ENCODE results near the gene CCL19. TPM values are rescaled to one million over a fixed set of nuclear protein-coding genes. Genes with fewer than 3 reads are reported as not detected.
A peak's percentile ranks its signal among the peaks of the same experiment; 100 is the strongest.

The CCL19 gene
- total and polyA plus RNA-seq, 7 donors = 0.23 to 0.31 TPM; not detected in 5

- Histone ChIP-seq H3K4me1 (peaks cover 8% of the 10 kb centered on the region), H3K9me3 (no peaks in the 10 kb centered on the region), H3K27me3 (ENCODE audit: insufficient read depth in 3 of 3, low read length in 2 of 3) (no peaks in the 10 kb centered on the region), H3K27ac (peak overlapping the region; percentile 94), H3K36me3 (ENCODE audit: insufficient read depth in 1 of 2, low read depth in 1 of 2) (peaks cover 0 to 25% of the 10 kb centered on the region in 2 donors), H3K4me3 (peak overlapping the region; percentile 82)
- intact Hi-C loops (cut with DNase I) = no loop called here
- peak in 2 of 4 donors; percentile 4 to 23 for ATAC-seq
- TF ChIP-seq CTCF (IDR thresholded peaks at IDR 0.05) = no peak
- WGBS, 3 donors = 1 to 6% (median 3%) methylated on average over 21 to 26 of the region's 26 CpGs
- no peak for DNase-seq
Measured at GRCh38 chr9:34665067-34665380, 26.1 kb downstream of the CCL19 start.

GRCh38 chr9:34664281-34665066, 26.6 kb downstream of the CCL19 start:
- Histone ChIP-seq H3K27ac (peak overlapping the region; percentile 94), H3K36me3 (ENCODE audit: insufficient read depth in 1 of 2, low read depth in 1 of 2) (peaks cover 0 to 28% of the 10 kb centered on the region in 2 donors), H3K27me3 (ENCODE audit: insufficient read depth in 3 of 3, low read length in 2 of 3) (no peaks in the 10 kb centered on the region), H3K9me3 (no peaks in the 10 kb centered on the region), H3K4me3 (peak overlapping the region; percentile 82), H3K4me1 (peaks cover 8% of the 10 kb centered on the region)
- peak; percentile 56 to 71 (median 64) for ATAC-seq
- 13 to 22% (median 15%) methylated on average over 18 of the region's 18 CpGs for whole genome bisulfite sequencing, 3 donors
- peak; percentile 67 for TF ChIP-seq CTCF (IDR thresholded peaks at IDR 0.05)
- intact Hi-C loops (cut with DNase I) = no loop called here
- peak; percentile 81 to 87 for DNase-seq

GRCh38 chr9:34663303-34663605, 27.8 kb downstream of the CCL19 start:
- Histone ChIP-seq H3K4me1 (peaks cover 8% of the 10 kb centered on the region), H3K36me3 (ENCODE audit: insufficient read depth in 1 of 2, low read depth in 1 of 2) (peaks cover 0 to 23% of the 10 kb centered on the region in 2 donors), H3K27me3 (ENCODE audit: insufficient read depth in 3 of 3, low read length in 2 of 3) (no peaks in the 10 kb centered on the region), H3K27ac (no peak overlapping the region), H3K9me3 (no peaks in the 10 kb centered on the region), H3K4me3 (no peak overlapping the region)
- TF ChIP-seq CTCF (IDR thresholded peaks at IDR 0.05) = no peak
- DNase-seq = no peak
- intact Hi-C loops (cut with DNase I) = loop anchor here in 1 of 2 donors (2.0 kb wide), 1 partner anchor 40 kb away; no protein-coding TSS in a partner anchor
- no peak for ATAC-seq

- DNase-seq (no peak), ATAC-seq (no peak)
- peaks cover 0 to 18% of the 10 kb centered on the region in 2 donors for H3K36me3 ChIP-seq (ENCODE audit: insufficient read depth in 1 of 2, low read depth in 1 of 2)
- H3K9me3 ChIP-seq = no peaks in the 10 kb centered on the region
- 80 to 88% (median 88%) methylated on average over 4 of the region's 4 CpGs for WGBS, 3 donors
- TF ChIP-seq CTCF (IDR thresholded peaks at IDR 0.05) = no peak
- H3K4me1 ChIP-seq = peaks cover 8% of the 10 kb centered on the region
- no peak within 1 kb of the TSS for H3K4me3 ChIP-seq
- no peak within 1 kb of the TSS for H3K27ac ChIP-seq
- intact Hi-C loops (cut with DNase I) = loop anchor here in 1 of 2 donors (2.0 kb wide), 1 partner anchor 40 kb away; no protein-coding TSS in a partner anchor
- no peaks in the 10 kb centered on the region for H3K27me3 ChIP-seq (ENCODE audit: insufficient read depth in 3 of 3, low read length in 2 of 3)
Measured at GRCh38 chr9:34662526-34663302, 28.4 kb downstream of the CCL19 start, which contains the start of gene CCL27. Gene CCL27 (minus strand): TSS chr9:34662657. CDS start chr9:34662633, 24 bp downstream.
